ENCODE data around the gene CEP131.

CEP131 gene

DNA sequence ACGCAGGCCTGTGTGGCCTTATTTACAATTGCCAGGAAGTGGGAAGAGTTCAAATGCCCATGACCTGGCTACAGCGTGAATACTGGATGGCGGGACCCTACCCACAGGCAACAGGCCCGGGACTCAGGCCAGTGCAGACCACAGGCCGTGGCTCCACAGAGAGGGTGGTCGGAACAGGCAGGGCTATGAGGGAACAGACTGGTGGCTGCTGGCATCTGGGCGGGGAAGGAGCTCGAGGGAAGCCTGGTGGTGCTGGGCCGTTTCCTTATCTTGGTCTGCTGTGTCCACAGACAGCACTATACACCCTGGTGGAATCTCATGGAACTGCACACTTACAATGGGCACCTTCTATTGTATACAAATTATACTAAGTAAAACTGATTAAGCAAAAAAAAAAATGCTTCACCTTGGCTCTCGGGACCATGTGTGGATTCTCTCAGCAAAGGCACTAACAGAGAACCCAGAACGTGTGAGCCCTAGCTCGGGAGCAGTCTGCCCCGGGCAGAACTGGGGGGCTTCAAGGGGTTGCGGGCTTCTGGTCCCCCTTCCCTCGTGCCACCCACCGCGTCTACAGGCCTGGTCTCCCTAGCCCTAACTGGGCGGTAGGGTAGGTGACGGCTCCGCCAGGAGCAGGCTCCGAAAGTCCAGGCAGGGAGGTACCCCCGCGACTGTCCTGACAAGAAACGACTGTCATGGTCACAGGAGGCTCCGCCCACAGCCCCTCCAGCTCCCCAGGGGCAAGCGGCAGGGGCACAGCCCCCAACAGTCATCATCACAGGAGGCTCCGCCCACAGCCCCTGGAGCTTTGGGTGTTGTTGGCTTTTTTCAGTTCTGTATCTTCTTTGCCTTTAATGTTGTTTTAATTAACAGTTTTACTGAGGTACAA is 21.8 kb downstream of the CEP131 start:
- Histone ChIP-seq H3K36me3 (replicated peaks; ENCODE audit: insufficient read depth, low read length) (no peaks in the 10 kb centered on the region), H4K20me1 (ENCODE audit: insufficient read depth, low read length) (no peaks in the 10 kb centered on the region), H3K4me3 (ENCODE audit: low read length) (no peak overlapping the region), H3K27ac (ENCODE audit: low read length) (no peak overlapping the region), H3K27me3 (replicated peaks; ENCODE audit: insufficient read depth, low read length) (no peaks in the 10 kb centered on the region), H3K9me3 (replicated peaks; ENCODE audit: insufficient read depth, low read length) (no peaks in the 10 kb centered on the region), H3K4me1 (ENCODE audit: low read length) (no peaks in the 10 kb centered on the region), H2AFZ (ENCODE audit: low read length) (no peak overlapping the region), H3K4me2 (ENCODE audit: low read depth, low read length) (no peak overlapping the region), H3K9me2 (replicated peaks; ENCODE audit: insufficient read depth, low read length) (no peaks in the 10 kb centered on the region), H3F3A (ENCODE audit: insufficient read depth, low read length) (no peaks in the 10 kb centered on the region), H3K79me2 (ENCODE audit: low read length) (no peaks in the 10 kb centered on the region), H3K9ac (ENCODE audit: low read length) (no peak overlapping the region)
- peak; percentile 31 for DNase-seq
- TF ChIP-seq EZH2phosphoT487 (IDR thresholded peaks at IDR 0.05; ENCODE audit: low read length) (no peak), CTCF (IDR thresholded peaks at IDR 0.05; ENCODE audit: low read length) (peak; percentile 42), EZH2 (optimal IDR thresholded peaks at IDR 0.05; ENCODE audit: low read depth, low read length) (no peak)

DNA sequence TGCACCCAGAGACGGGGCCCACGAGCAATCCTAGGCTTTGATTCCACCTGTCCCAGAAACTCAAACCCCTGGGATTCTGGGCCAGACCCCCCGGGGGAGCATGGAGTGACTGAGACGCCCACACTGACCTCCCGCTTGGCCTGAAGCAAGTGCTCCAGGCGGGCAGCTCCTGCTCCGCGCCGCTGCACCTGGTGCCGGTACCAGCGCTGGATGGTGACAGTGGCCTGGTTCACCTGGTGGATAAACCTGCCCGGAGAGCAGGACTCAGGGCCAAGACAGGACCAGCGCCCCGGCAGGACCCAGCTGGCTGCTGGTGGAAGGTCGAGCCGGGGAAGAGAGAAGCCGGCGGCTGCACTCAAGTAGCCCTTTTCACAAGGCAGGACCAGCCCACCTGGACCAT is 22.6 kb downstream of the CEP131 start:
- no peaks in the 10 kb centered on the region for H3K27me3 ChIP-seq (replicated peaks; ENCODE audit: insufficient read depth, low read length)
- no peak for TF ChIP-seq EZH2phosphoT487 (IDR thresholded peaks at IDR 0.05; ENCODE audit: low read length)
- no peak for TF ChIP-seq CTCF (IDR thresholded peaks at IDR 0.05; ENCODE audit: low read length)
- TF ChIP-seq EZH2 (optimal IDR thresholded peaks at IDR 0.05; ENCODE audit: low read depth, low read length) = no peak
- no peaks in the 10 kb centered on the region for H3K4me1 ChIP-seq (ENCODE audit: low read length)
- no peaks in the 10 kb centered on the region for H3K9me3 ChIP-seq (replicated peaks; ENCODE audit: insufficient read depth, low read length)
- no peaks in the 10 kb centered on the region for H3K36me3 ChIP-seq (replicated peaks; ENCODE audit: insufficient read depth, low read length)
- no peaks in the 10 kb centered on the region for H3K9me2 ChIP-seq (replicated peaks; ENCODE audit: insufficient read depth, low read length)
- H2AFZ ChIP-seq (ENCODE audit: low read length) = no peak overlapping the region
- H3K4me3 ChIP-seq (ENCODE audit: low read length) = no peak overlapping the region
- no peak for DNase-seq
- H3K9ac ChIP-seq (ENCODE audit: low read length) = no peak overlapping the region
- no peak overlapping the region for H3K27ac ChIP-seq (ENCODE audit: low read length)
- H3K4me2 ChIP-seq (ENCODE audit: low read depth, low read length) = no peak overlapping the region
- no peaks in the 10 kb centered on the region for H4K20me1 ChIP-seq (ENCODE audit: insufficient read depth, low read length)
- no peaks in the 10 kb centered on the region for H3F3A ChIP-seq (ENCODE audit: insufficient read depth, low read length)
- no peaks in the 10 kb centered on the region for H3K79me2 ChIP-seq (ENCODE audit: low read length)

GRCh38 chr17:81199482-81199830 is 23.3 kb downstream of the CEP131 start:
- H3K36me3 ChIP-seq (replicated peaks; ENCODE audit: insufficient read depth, low read length) = no peaks in the 10 kb centered on the region
- no peaks in the 10 kb centered on the region for H3K27me3 ChIP-seq (replicated peaks; ENCODE audit: insufficient read depth, low read length)
- no peak for DNase-seq
- H2AFZ ChIP-seq (ENCODE audit: low read length) = no peak overlapping the region
- no peak overlapping the region for H3K9ac ChIP-seq (ENCODE audit: low read length)
- no peaks in the 10 kb centered on the region for H3F3A ChIP-seq (ENCODE audit: insufficient read depth, low read length)
- H3K4me3 ChIP-seq (ENCODE audit: low read length) = no peak overlapping the region
- H3K9me2 ChIP-seq (replicated peaks; ENCODE audit: insufficient read depth, low read length) = no peaks in the 10 kb centered on the region
- no peaks in the 10 kb centered on the region for H3K4me1 ChIP-seq (ENCODE audit: low read length)
- H3K79me2 ChIP-seq (ENCODE audit: low read length) = no peaks in the 10 kb centered on the region
- no peak overlapping the region for H3K4me2 ChIP-seq (ENCODE audit: low read depth, low read length)
- no peaks in the 10 kb centered on the region for H4K20me1 ChIP-seq (ENCODE audit: insufficient read depth, low read length)
- no peaks in the 10 kb centered on the region for H3K9me3 ChIP-seq (replicated peaks; ENCODE audit: insufficient read depth, low read length)
- TF ChIP-seq EZH2phosphoT487 (IDR thresholded peaks at IDR 0.05; ENCODE audit: low read length) (no peak), CTCF (IDR thresholded peaks at IDR 0.05; ENCODE audit: low read length) (no peak), EZH2 (optimal IDR thresholded peaks at IDR 0.05; ENCODE audit: low read depth, low read length) (no peak)
- no peak overlapping the region for H3K27ac ChIP-seq (ENCODE audit: low read length)
